Measurements from ENCODE around the gene ALDH8A1. TPM values are rescaled to one million over a fixed set of nuclear protein-coding genes. Genes with fewer than 3 reads are reported as not detected.

ALDH8A1 gene
- 1.1 and 1.2 TPM in 2 replicates for total RNA-seq

- intact Hi-C loops (cut with micrococcal nuclease), result loop anchor here (10.0 kb wide), 1 partner anchor 305 kb away; no protein-coding TSS in a partner anchor
- no peak for DNase-seq (ENCODE audit: low spot score)
- no peaks in the 10 kb centered on the region for H3K27me3 Mint-ChIP-seq (ENCODE audit: low read depth)
These were observed at the start of gene ALDH8A1 for GRCh38 chr6:134949927-134950326. TSS of gene ALDH8A1 (minus strand) at chr6:134950101. CDS start at chr6:134950053, 48 bp downstream.

GRCh38 chr6:134999107-134999506, 49.2 kb upstream of the ALDH8A1 start:
- DNase-seq (ENCODE audit: low spot score), result no peak
- H3K27ac Mint-ChIP-seq, result no peak overlapping the region
- no peaks in the 10 kb centered on the region for H3K27me3 Mint-ChIP-seq (ENCODE audit: low read depth)
- peaks cover 48% of the 10 kb centered on the region for H3K36me3 Mint-ChIP-seq (ENCODE audit: low read depth)
- peaks cover 41% of the 10 kb centered on the region for H3K4me1 Mint-ChIP-seq (ENCODE audit: low read depth)
- no peaks in the 10 kb centered on the region for H3K9me3 Mint-ChIP-seq
- intact Hi-C loops (cut with micrococcal nuclease), result no loop called here
- H3K4me3 Mint-ChIP-seq (ENCODE audit: low read depth), result no peak overlapping the region

More at GRCh38 chr6:134949927-134950326, at the start of gene ALDH8A1:
- H3K4me3 Mint-ChIP-seq (ENCODE audit: low read depth), result no peak within 1 kb of the TSS
- H3K9me3 Mint-ChIP-seq, result no peaks in the 10 kb centered on the region
- no peak within 1 kb of the TSS for H3K27ac Mint-ChIP-seq
- peaks cover 6% of the 10 kb centered on the region for H3K36me3 Mint-ChIP-seq (ENCODE audit: low read depth)
- H3K4me1 Mint-ChIP-seq (ENCODE audit: low read depth), result no peaks in the 10 kb centered on the region

- no peak for DNase-seq (ENCODE audit: low spot score)
- Mint-ChIP-seq H3K9me3 (no peaks in the 10 kb centered on the region), H3K36me3 (ENCODE audit: low read depth) (peaks cover 55% of the 10 kb centered on the region), H3K27me3 (ENCODE audit: low read depth) (no peaks in the 10 kb centered on the region), H3K4me3 (ENCODE audit: low read depth) (peak overlapping the region; percentile 39), H3K27ac (peak overlapping the region; percentile 79), H3K4me1 (ENCODE audit: low read depth) (peaks cover 32% of the 10 kb centered on the region)
- intact Hi-C loops (cut with micrococcal nuclease), result no loop called here
These were observed 47.5 kb upstream of the ALDH8A1 start for GRCh38 chr6:134997133-134997995.

GRCh38 chr6:134995536-134995935, 45.6 kb upstream of the ALDH8A1 start:
- Mint-ChIP-seq H3K27me3 (ENCODE audit: low read depth) (no peaks in the 10 kb centered on the region), H3K4me1 (ENCODE audit: low read depth) (peaks cover 30% of the 10 kb centered on the region), H3K36me3 (ENCODE audit: low read depth) (peaks cover 52% of the 10 kb centered on the region), H3K27ac (no peak overlapping the region), H3K4me3 (ENCODE audit: low read depth) (no peak overlapping the region), H3K9me3 (no peaks in the 10 kb centered on the region)
- no peak for DNase-seq (ENCODE audit: low spot score)
- intact Hi-C loops (cut with micrococcal nuclease), result no loop called here

- H3K27me3 Mint-ChIP-seq (ENCODE audit: low read depth), result no peaks in the 10 kb centered on the region
- no peak overlapping the region for H3K4me3 Mint-ChIP-seq (ENCODE audit: low read depth)
- intact Hi-C loops (cut with micrococcal nuclease), result loop anchor here (5.0 kb wide), 1 partner anchor 1273 kb away; no protein-coding TSS in a partner anchor
- H3K4me1 Mint-ChIP-seq (ENCODE audit: low read depth), result peaks cover 34% of the 10 kb centered on the region
- H3K9me3 Mint-ChIP-seq, result no peaks in the 10 kb centered on the region
- H3K27ac Mint-ChIP-seq, result no peak overlapping the region
- DNase-seq (ENCODE audit: low spot score), result no peak
- H3K36me3 Mint-ChIP-seq (ENCODE audit: low read depth), result peaks cover 58% of the 10 kb centered on the region
These were observed 44.5 kb upstream of the ALDH8A1 start for GRCh38 chr6:134994431-134994830.

- no peak overlapping the region for H3K27ac Mint-ChIP-seq
- H3K27me3 Mint-ChIP-seq (ENCODE audit: low read depth), result no peaks in the 10 kb centered on the region
- no peak overlapping the region for H3K4me3 Mint-ChIP-seq (ENCODE audit: low read depth)
- peaks cover 60% of the 10 kb centered on the region for H3K36me3 Mint-ChIP-seq (ENCODE audit: low read depth)
- intact Hi-C loops (cut with micrococcal nuclease), result loop anchor here (5.0 kb wide), 1 partner anchor 1275 kb away; no protein-coding TSS in a partner anchor
- H3K9me3 Mint-ChIP-seq, result no peaks in the 10 kb centered on the region
- DNase-seq (ENCODE audit: low spot score), result no peak
- peaks cover 25% of the 10 kb centered on the region for H3K4me1 Mint-ChIP-seq (ENCODE audit: low read depth)
These were observed 42.3 kb upstream of the ALDH8A1 start for GRCh38 chr6:134992155-134992554.

GRCh38 chr6:134990262-134990661, 40.4 kb upstream of the ALDH8A1 start:
- intact Hi-C loops (cut with micrococcal nuclease), result loop anchor here (5.0 kb wide), 1 partner anchor 1277 kb away; no protein-coding TSS in a partner anchor
- no peaks in the 10 kb centered on the region for H3K9me3 Mint-ChIP-seq
- H3K36me3 Mint-ChIP-seq (ENCODE audit: low read depth), result peaks cover 52% of the 10 kb centered on the region
- no peak for DNase-seq (ENCODE audit: low spot score)
- H3K4me1 Mint-ChIP-seq (ENCODE audit: low read depth), result peaks cover 15% of the 10 kb centered on the region
- H3K27me3 Mint-ChIP-seq (ENCODE audit: low read depth), result no peaks in the 10 kb centered on the region
- no peak overlapping the region for H3K4me3 Mint-ChIP-seq (ENCODE audit: low read depth)
- no peak overlapping the region for H3K27ac Mint-ChIP-seq

GRCh38 chr6:134984821-134985220, 34.9 kb upstream of the ALDH8A1 start:
- Mint-ChIP-seq H3K4me1 (ENCODE audit: low read depth) (peaks cover 50% of the 10 kb centered on the region), H3K36me3 (ENCODE audit: low read depth) (peaks cover 63% of the 10 kb centered on the region), H3K27me3 (ENCODE audit: low read depth) (no peaks in the 10 kb centered on the region), H3K9me3 (peaks cover 10% of the 10 kb centered on the region), H3K27ac (no peak overlapping the region), H3K4me3 (ENCODE audit: low read depth) (no peak overlapping the region)
- DNase-seq (ENCODE audit: low spot score), result no peak
- intact Hi-C loops (cut with micrococcal nuclease), result loop anchor here (5.0 kb wide), 1 partner anchor 302 kb away; no protein-coding TSS in a partner anchor

GRCh38 chr6:134983823-134984222, 33.9 kb upstream of the ALDH8A1 start:
- H3K4me3 Mint-ChIP-seq (ENCODE audit: low read depth), result no peak overlapping the region
- H3K36me3 Mint-ChIP-seq (ENCODE audit: low read depth), result peaks cover 62% of the 10 kb centered on the region

GRCh38 chr6:134982161-134982560, 32.3 kb upstream of the ALDH8A1 start:
- Mint-ChIP-seq H3K9me3 (peaks cover 10% of the 10 kb centered on the region), H3K36me3 (ENCODE audit: low read depth) (peaks cover 59% of the 10 kb centered on the region), H3K4me3 (ENCODE audit: low read depth) (no peak overlapping the region), H3K4me1 (ENCODE audit: low read depth) (peaks cover 53% of the 10 kb centered on the region), H3K27me3 (ENCODE audit: low read depth) (no peaks in the 10 kb centered on the region), H3K27ac (no peak overlapping the region)
- DNase-seq (ENCODE audit: low spot score), result no peak
- intact Hi-C loops (cut with micrococcal nuclease), result loop anchor here (5.0 kb wide), 1 partner anchor 305 kb away; no protein-coding TSS in a partner anchor

More at GRCh38 chr6:134983823-134984222, 33.9 kb upstream of the ALDH8A1 start:
- no peak for DNase-seq (ENCODE audit: low spot score)
- peaks cover 10% of the 10 kb centered on the region for H3K9me3 Mint-ChIP-seq
- no peaks in the 10 kb centered on the region for H3K27me3 Mint-ChIP-seq (ENCODE audit: low read depth)
- intact Hi-C loops (cut with micrococcal nuclease), result loop anchor here (5.0 kb wide), 1 partner anchor 303 kb away; no protein-coding TSS in a partner anchor
- H3K4me1 Mint-ChIP-seq (ENCODE audit: low read depth), result peaks cover 50% of the 10 kb centered on the region
- peak overlapping the region; percentile 5 for H3K27ac Mint-ChIP-seq

GRCh38 chr6:134980846-134981245, 30.9 kb upstream of the ALDH8A1 start:
- Mint-ChIP-seq H3K4me3 (ENCODE audit: low read depth) (no peak overlapping the region), H3K27ac (peak overlapping the region; percentile 72), H3K36me3 (ENCODE audit: low read depth) (peaks cover 67% of the 10 kb centered on the region), H3K9me3 (peaks cover 19% of the 10 kb centered on the region), H3K4me1 (ENCODE audit: low read depth) (peaks cover 56% of the 10 kb centered on the region), H3K27me3 (ENCODE audit: low read depth) (no peaks in the 10 kb centered on the region)
- intact Hi-C loops (cut with micrococcal nuclease), result loop anchor here (1.0 to 5.0 kb wide), 4 partner anchors 50 to 443 kb away; no protein-coding TSS in a partner anchor
- no peak for DNase-seq (ENCODE audit: low spot score)

GRCh38 chr6:134979142-134979541, 29.2 kb upstream of the ALDH8A1 start:
- H3K27ac Mint-ChIP-seq, result peak overlapping the region; percentile 78
- H3K4me1 Mint-ChIP-seq (ENCODE audit: low read depth), result peaks cover 52% of the 10 kb centered on the region
- peak overlapping the region; percentile 57 for H3K4me3 Mint-ChIP-seq (ENCODE audit: low read depth)
- intact Hi-C loops (cut with micrococcal nuclease), result loop anchor here (1.0 to 2.0 kb wide), 6 partner anchors 35 to 690 kb away; partner anchors contain the start of gene MYB
- DNase-seq (ENCODE audit: low spot score), result peak; percentile 55
- peaks cover 36% of the 10 kb centered on the region for H3K9me3 Mint-ChIP-seq
- peaks cover 71% of the 10 kb centered on the region for H3K36me3 Mint-ChIP-seq (ENCODE audit: low read depth)
- no peaks in the 10 kb centered on the region for H3K27me3 Mint-ChIP-seq (ENCODE audit: low read depth)

GRCh38 chr6:134974370-134974769, 24.5 kb upstream of the ALDH8A1 start:
- no peak for DNase-seq (ENCODE audit: low spot score)
- intact Hi-C loops (cut with micrococcal nuclease), result no loop called here
- Mint-ChIP-seq H3K27me3 (ENCODE audit: low read depth) (no peaks in the 10 kb centered on the region), H3K4me3 (ENCODE audit: low read depth) (no peak overlapping the region), H3K27ac (no peak overlapping the region), H3K36me3 (ENCODE audit: low read depth) (peaks cover 79% of the 10 kb centered on the region), H3K4me1 (ENCODE audit: low read depth) (peaks cover 23% of the 10 kb centered on the region), H3K9me3 (peaks cover 29% of the 10 kb centered on the region)
